NT2/D1 (cell line): Measurements from ENCODE around the gene UNC5B.

Experiments used
- DNase-seq: peaks from one replicate; pipeline ENCODE4 v3.0.0-alpha.2; 2011; ENCODE audit warnings: low read depth, low spot score
- H3K27me3 ChIP-seq: 2 replicates; pipeline ENCODE4 v1.6.0; 2011; ENCODE audit warnings: mild to moderate bottlenecking; ENCODE audit not compliant: insufficient read length, insufficient read depth
- H3K36me3 ChIP-seq: 2 replicates; pipeline ENCODE4 v1.6.1; 2011; ENCODE audit warnings: mild to moderate bottlenecking, low read length, mixed read lengths; ENCODE audit not compliant: insufficient read depth, insufficient read length
- H3K4me1 ChIP-seq: 2 replicates; pipeline ENCODE4 v1.5.1; 2011; ENCODE audit not compliant: insufficient read depth, insufficient read length
- H3K4me3 ChIP-seq: 2 replicates; pipeline ENCODE4 v1.5.1; 2011; ENCODE audit warnings: low read depth; ENCODE audit not compliant: insufficient read length
- H3K9ac ChIP-seq: 2 replicates; pipeline ENCODE4 v1.6.0; 2011; ENCODE audit warnings: low read depth; ENCODE audit not compliant: insufficient read length
- H3K9me3 ChIP-seq: 2 replicates; pipeline ENCODE4 v1.5.1; 2011; ENCODE audit warnings: mild to moderate bottlenecking, low read length; ENCODE audit not compliant: insufficient read depth
- SUZ12 ChIP-seq: IDR thresholded peaks from 2 replicates; pipeline ENCODE4 v1.6.1; 2011; ENCODE audit not compliant: insufficient read length, insufficient read depth; ENCODE audit errors: extremely low read depth
- YY1 ChIP-seq: IDR thresholded peaks from 2 replicates; pipeline ENCODE4 v1.6.1; 2011; ENCODE audit not compliant: insufficient read length, insufficient read depth
- ZNF274 ChIP-seq: IDR thresholded peaks from 2 replicates; pipeline ENCODE4 v1.6.1; 2011; ENCODE audit warnings: mild to moderate bottlenecking, low read depth, low read length

UNC5B gene

GRCh38 chr10:71255550-71255807 lies 43.1 kb downstream of the UNC5B start:
- no peak overlapping the region for H3K9ac ChIP-seq
- no peak for DNase-seq
- no peak for TF ChIP-seq ZNF274
- no peak for TF ChIP-seq SUZ12
- H3K27me3 ChIP-seq, result no peaks in the 10 kb centered on the region
- H3K4me1 ChIP-seq, result peaks cover 18% of the 10 kb centered on the region
- H3K4me3 ChIP-seq, result no peak overlapping the region
- H3K9me3 ChIP-seq, result no peaks in the 10 kb centered on the region
- peaks cover 6% of the 10 kb centered on the region for H3K36me3 ChIP-seq

GRCh38 chr10:71255808-71256660 lies 43.7 kb downstream of the UNC5B start:
- TF ChIP-seq ZNF274 (no peak), SUZ12 (no peak), YY1 (no peak)
- no peaks in the 10 kb centered on the region for H3K9me3 ChIP-seq
- H3K4me1 ChIP-seq, result peaks cover 24% of the 10 kb centered on the region
- H3K36me3 ChIP-seq, result peaks cover 6% of the 10 kb centered on the region
- no peak overlapping the region for H3K4me3 ChIP-seq
- DNase-seq, result no peak
- H3K9ac ChIP-seq, result no peak overlapping the region
- H3K27me3 ChIP-seq, result no peaks in the 10 kb centered on the region

GRCh38 chr10:71256661-71257318 lies 44.4 kb downstream of the UNC5B start:
- Histone ChIP-seq H3K4me1 (peaks cover 22% of the 10 kb centered on the region), H3K9me3 (no peaks in the 10 kb centered on the region), H3K36me3 (peaks cover 6% of the 10 kb centered on the region), H3K27me3 (no peaks in the 10 kb centered on the region), H3K9ac (no peak overlapping the region), H3K4me3 (no peak overlapping the region)
- DNase-seq, result no peak
- TF ChIP-seq ZNF274 (no peak), SUZ12 (no peak)

GRCh38 chr10:71257319-71257997 lies 45.1 kb downstream of the UNC5B start:
- H3K4me1 ChIP-seq, result peaks cover 22% of the 10 kb centered on the region
- H3K9me3 ChIP-seq, result no peaks in the 10 kb centered on the region
- H3K36me3 ChIP-seq, result peaks cover 6% of the 10 kb centered on the region
- H3K9ac ChIP-seq, result no peak overlapping the region
- DNase-seq, result no peak
- no peak overlapping the region for H3K4me3 ChIP-seq
- no peak for TF ChIP-seq ZNF274
- TF ChIP-seq YY1, result no peak
- no peak for TF ChIP-seq SUZ12
- no peaks in the 10 kb centered on the region for H3K27me3 ChIP-seq

- no peak for TF ChIP-seq SUZ12
- TF ChIP-seq ZNF274, result no peak
- TF ChIP-seq YY1, result no peak
- no peaks in the 10 kb centered on the region for H3K9me3 ChIP-seq
- no peaks in the 10 kb centered on the region for H3K27me3 ChIP-seq
- DNase-seq, result no peak
- H3K9ac ChIP-seq, result no peak overlapping the region
- peaks cover 25% of the 10 kb centered on the region for H3K4me1 ChIP-seq
- peaks cover 6% of the 10 kb centered on the region for H3K36me3 ChIP-seq
- H3K4me3 ChIP-seq, result no peak overlapping the region
Observed at GRCh38 chr10:71258046-71258445, 45.7 kb downstream of the UNC5B start.

- no peak overlapping the region for H3K9ac ChIP-seq
- H3K4me1 ChIP-seq, result peaks cover 26% of the 10 kb centered on the region
- H3K36me3 ChIP-seq, result peaks cover 6% of the 10 kb centered on the region
- H3K27me3 ChIP-seq, result no peaks in the 10 kb centered on the region
- TF ChIP-seq SUZ12 (no peak), YY1 (no peak), ZNF274 (no peak)
- no peak overlapping the region for H3K4me3 ChIP-seq
- no peak for DNase-seq
- H3K9me3 ChIP-seq, result no peaks in the 10 kb centered on the region
Observed at GRCh38 chr10:71258446-71259145, 46.2 kb downstream of the UNC5B start.

- no peak for TF ChIP-seq SUZ12
- no peak for TF ChIP-seq YY1
- no peak for TF ChIP-seq ZNF274
- Histone ChIP-seq H3K4me3 (no peak overlapping the region), H3K9ac (no peak overlapping the region), H3K4me1 (peaks cover 22% of the 10 kb centered on the region), H3K9me3 (no peaks in the 10 kb centered on the region), H3K27me3 (no peaks in the 10 kb centered on the region), H3K36me3 (peaks cover 6% of the 10 kb centered on the region)
- no peak for DNase-seq
Observed at GRCh38 chr10:71259282-71259681, 46.9 kb downstream of the UNC5B start.
